Urothelium cell line (cell line): Measurements from ENCODE around the gene SORT1.
"Not testable (repeated sequence)": the region's sequence is repeated elsewhere in the genome, so short reads cannot be mapped to it uniquely, and the experiment has no call there.

Source experiments
- DNase-seq: peaks from one replicate; pipeline ENCODE4 v3.0.0; 2011; ENCODE audit warnings: low spot score, mixed read lengths
- FAIRE-seq: peaks from 2 replicates; lab custom pipeline; 2011; peaks lifted over from hg19 to GRCh38; lab: Jason Lieb, UNC

Gene SORT1

GRCh38 chr1:109350182-109350581 is 47.5 kb downstream of the SORT1 start:
- DNase-seq (no peak), FAIRE-seq (no peak)

GRCh38 chr1:109347511-109347910 is 50.2 kb downstream of the SORT1 start:
- DNase-seq = no peak

DNA sequence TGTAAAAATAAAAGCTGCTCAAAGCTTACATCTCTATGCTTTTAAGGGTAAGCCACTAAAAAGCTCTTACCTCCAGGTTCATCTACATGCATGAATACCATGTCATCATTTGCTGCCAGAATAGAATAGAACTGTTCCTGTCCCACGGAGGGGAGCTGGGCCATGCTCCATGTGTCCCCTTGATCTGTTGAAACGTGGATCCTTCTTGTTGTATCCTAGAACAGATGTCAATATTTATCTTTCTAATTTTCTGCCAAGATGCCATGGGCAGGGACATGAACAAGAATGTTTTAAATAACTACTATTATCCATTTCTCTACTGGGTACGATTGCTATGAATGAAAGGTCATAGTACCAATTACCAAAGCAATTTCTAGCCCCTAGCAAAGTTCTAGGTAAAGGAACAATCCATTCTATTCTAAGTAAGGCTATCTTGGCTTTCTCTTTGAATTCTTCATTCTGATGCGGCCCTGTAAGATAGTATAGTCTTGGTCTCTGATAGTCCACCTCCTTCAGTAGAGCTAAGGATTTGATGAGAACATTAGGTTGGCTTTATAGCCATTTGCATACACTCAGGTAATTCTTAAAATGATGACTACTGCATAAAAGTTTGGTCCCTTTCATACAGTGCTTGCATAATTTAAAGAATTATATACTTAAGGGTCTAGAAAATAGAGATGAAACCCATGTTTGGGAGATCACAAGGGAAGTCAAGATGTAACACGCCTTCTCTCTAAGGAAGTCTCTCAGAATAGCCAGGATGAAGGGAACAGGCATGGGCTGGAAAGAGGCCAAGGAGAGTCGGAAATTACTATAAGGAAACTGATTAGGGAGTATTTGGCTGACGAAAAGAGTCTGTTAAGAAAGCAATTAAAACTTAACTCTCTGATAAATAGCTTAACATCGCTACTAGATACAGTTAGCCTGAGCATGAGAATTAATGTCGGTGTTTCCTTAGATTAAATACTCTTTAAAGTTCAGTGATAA is 55.5 kb downstream of the SORT1 start:
- no peak for DNase-seq
- FAIRE-seq = no peak

More at GRCh38 chr1:109347511-109347910, 50.2 kb downstream of the SORT1 start:
- FAIRE-seq = no peak

- no peak for FAIRE-seq
These were observed 59.1 kb downstream of the SORT1 start for GRCh38 chr1:109338608-109339007.

GRCh38 chr1:109338091-109338490 is 59.6 kb downstream of the SORT1 start:
- FAIRE-seq (no peak), DNase-seq (no peak)

More at GRCh38 chr1:109338608-109339007, 59.1 kb downstream of the SORT1 start:
- DNase-seq = no peak

DNA sequence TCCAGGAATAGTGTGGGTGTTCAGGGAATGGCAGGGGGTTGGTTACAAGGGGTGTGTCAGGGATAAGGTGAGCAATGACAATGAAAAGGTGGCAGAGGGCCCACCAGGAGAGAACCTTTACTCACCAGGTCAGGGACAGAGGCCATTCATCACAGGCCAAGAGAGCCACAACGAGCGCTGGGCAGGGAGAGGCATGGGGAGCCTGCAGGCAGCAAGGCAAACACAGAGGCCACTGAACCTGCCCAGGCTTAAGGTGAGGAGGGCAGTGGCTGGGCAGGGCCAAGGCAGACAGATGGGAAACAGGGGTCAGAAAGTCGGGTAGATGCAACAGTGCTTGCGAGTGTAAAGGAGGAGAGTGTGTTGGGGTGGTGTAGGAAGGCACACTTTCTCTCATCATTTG is 62.6 kb downstream of the SORT1 start:
- no peak for DNase-seq
- FAIRE-seq = no peak

DNA sequence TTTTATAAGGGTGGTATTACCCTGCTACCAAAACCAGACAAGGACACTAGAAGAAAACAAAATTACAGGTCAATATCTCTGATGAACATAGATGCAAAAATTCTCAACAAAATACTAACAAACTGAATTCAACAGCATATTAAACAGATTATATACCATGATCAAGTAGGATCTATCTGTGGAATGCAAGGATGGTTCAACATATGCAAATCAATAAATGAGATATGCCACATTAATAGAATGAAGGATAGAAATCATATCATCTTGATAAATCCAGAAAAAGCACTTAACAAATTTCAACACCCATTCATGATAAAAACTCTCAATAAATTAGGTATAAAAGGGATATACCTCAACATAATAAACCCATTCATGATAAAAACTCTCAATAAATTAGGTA is 66.6 kb downstream of the SORT1 start:
- no peak for FAIRE-seq
- DNase-seq = no peak

- FAIRE-seq (no peak), DNase-seq (no peak)
These were observed 70.4 kb downstream of the SORT1 start for GRCh38 chr1:109327285-109327684.

DNA sequence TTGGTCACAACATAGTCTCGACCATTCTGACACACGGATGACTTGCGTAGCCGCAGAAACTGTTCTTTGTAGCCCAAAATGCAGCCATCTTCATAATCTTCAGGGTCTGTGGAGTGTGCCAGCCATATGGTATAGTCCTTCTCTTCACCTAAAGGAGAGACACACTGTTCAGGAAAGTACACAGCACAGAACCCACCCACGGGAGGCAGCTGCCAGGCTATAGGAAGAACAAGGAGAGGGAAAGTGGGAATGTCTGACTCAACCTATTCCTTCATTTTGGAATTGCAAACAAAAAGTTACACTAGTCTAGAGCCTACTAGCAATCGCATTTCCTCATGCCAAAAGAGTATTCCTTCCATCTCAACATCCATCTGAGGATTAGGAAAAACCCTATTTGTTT is 74.7 kb downstream of the SORT1 start:
- FAIRE-seq (no peak), DNase-seq (no peak)

DNA sequence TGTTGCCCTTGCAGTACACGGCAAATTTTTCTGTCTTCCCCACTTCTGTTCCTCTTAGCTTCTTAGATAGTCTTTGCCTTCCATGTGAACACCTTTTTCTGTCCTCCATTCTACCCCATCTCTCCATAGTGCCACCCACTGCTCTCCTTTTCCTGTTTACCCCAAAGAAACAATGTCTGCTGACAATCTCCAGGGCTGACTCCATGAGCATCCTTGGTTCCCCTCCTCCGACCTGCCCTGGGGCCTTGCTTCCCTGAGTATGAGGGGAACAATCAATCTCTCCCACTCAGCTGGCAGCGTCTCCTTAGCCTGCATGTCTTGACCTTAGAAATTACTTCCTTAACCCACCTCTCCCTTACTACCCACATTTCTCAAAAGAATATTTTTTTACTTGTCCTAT is 78.6 kb downstream of the SORT1 start:
- no peak for DNase-seq
- FAIRE-seq = no peak

- no peak for FAIRE-seq
- DNase-seq = no peak
These were observed 81.2 kb downstream of the SORT1 start for GRCh38 chr1:109316506-109316905.

GRCh38 chr1:109315288-109315687 is 82.4 kb downstream of the SORT1 start:
- no peak for DNase-seq
- FAIRE-seq = no peak

- FAIRE-seq (no peak), DNase-seq (no peak)
These were observed 82.9 kb downstream of the SORT1 start for GRCh38 chr1:109314795-109315194.

- FAIRE-seq (peak; percentile 27), DNase-seq (no peak)
These were observed 84.5 kb downstream of the SORT1 start for GRCh38 chr1:109312978-109313775.

- no peak for FAIRE-seq
- no peak for DNase-seq
These were observed 85.5 kb downstream of the SORT1 start for GRCh38 chr1:109312246-109312645.

DNA sequence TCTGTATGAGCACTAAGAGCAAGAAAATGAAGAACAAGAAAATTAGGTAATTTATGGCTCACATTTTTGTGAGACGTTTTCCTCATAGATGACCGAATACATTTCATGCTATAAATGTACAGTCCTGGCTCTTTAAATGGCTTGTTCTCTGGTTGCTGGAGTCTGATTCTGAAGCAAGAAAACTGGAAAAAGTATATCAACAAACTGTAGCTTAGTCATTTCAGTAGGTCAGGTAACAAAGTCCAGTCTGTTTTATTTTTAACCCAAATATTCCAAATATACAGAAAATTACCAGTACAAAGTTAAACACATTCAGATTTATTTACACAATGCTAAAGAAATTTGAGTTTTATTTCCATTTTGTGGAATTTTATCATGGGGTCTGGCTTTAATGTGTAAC is 88.4 kb downstream of the SORT1 start:
- DNase-seq (no peak), FAIRE-seq (no peak)

- FAIRE-seq (no peak), DNase-seq (no peak)
These were observed 90.3 kb downstream of the SORT1 start for GRCh38 chr1:109307274-109308021.

DNA sequence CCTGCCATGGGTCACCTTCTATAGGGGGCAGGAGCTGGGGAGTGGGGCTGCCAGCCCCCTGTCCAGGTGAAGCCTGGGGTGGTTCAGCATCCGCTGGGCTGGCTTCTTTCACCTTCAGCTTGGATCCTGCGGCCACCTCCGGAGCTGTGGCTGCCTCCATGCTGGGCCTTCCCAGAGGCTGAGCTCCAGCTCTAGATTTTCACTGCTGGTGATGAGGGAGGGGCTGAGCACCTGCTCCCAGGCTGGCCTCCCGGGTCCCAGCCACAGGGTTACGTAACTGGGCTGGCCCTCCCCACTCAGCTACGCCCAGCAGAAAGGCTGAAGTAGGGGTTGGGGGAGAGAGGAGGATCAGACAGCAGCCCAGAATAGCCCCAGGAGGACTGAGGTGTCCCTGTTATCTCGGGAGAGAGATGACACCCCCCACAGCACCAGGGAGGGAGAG is 90.9 kb downstream of the SORT1 start, which contains the start of gene MYBPHL:
Gene MYBPHL (minus strand): TSS at position 180 of the 442 bp plus-strand sequence. CDS start 20 bp downstream, at position 160.
- FAIRE-seq (no peak), DNase-seq (no peak)

GRCh38 chr1:109305991-109306390 is 91.7 kb downstream of the SORT1 start:
- FAIRE-seq = not testable (repeated sequence)
- DNase-seq = peak; percentile 44

- DNase-seq = no peak
- no peak for FAIRE-seq
These were observed 93.3 kb downstream of the SORT1 start for GRCh38 chr1:109304226-109304920.
